ENCODE data around the gene CBLB.

CBLB gene

GRCh38 chr3:105806359-105806758 lies 62.5 kb downstream of the CBLB start:
- TF ChIP-seq FOXP2 (optimal IDR thresholded peaks at IDR 0.05; ENCODE audit: borderline replicate concordance, extremely low read depth, extremely low read length, insufficient read depth): no peak
- no peak for TF ChIP-seq SIN3A (IDR thresholded peaks at IDR 0.05; ENCODE audit: borderline replicate concordance, insufficient read depth, low read length)
- no peak for TF ChIP-seq TAF1 (IDR thresholded peaks at IDR 0.05; ENCODE audit: borderline replicate concordance, insufficient read depth, low read length)
- no peak for TF ChIP-seq POLR2AphosphoS5 (IDR thresholded peaks at IDR 0.05; ENCODE audit: low read depth, low read length)
- TF ChIP-seq REST (IDR thresholded peaks at IDR 0.05; ENCODE audit: insufficient read depth in 1 of 2, low read depth in 2 of 2, low read length in 2 of 2): no peak

GRCh38 chr3:105805404-105805803 lies 63.4 kb downstream of the CBLB start:
- TF ChIP-seq FOXP2 (optimal IDR thresholded peaks at IDR 0.05; ENCODE audit: borderline replicate concordance, extremely low read depth, extremely low read length, insufficient read depth) (no peak), REST (IDR thresholded peaks at IDR 0.05; ENCODE audit: insufficient read depth in 1 of 2, low read depth in 2 of 2, low read length in 2 of 2) (no peak), TAF1 (IDR thresholded peaks at IDR 0.05; ENCODE audit: borderline replicate concordance, insufficient read depth, low read length) (no peak), POLR2AphosphoS5 (IDR thresholded peaks at IDR 0.05; ENCODE audit: low read depth, low read length) (no peak), SIN3A (IDR thresholded peaks at IDR 0.05; ENCODE audit: borderline replicate concordance, insufficient read depth, low read length) (no peak)

- no peak for TF ChIP-seq TAF1 (IDR thresholded peaks at IDR 0.05; ENCODE audit: borderline replicate concordance, insufficient read depth, low read length)
- no peak for TF ChIP-seq FOXP2 (optimal IDR thresholded peaks at IDR 0.05; ENCODE audit: borderline replicate concordance, extremely low read depth, extremely low read length, insufficient read depth)
- no peak for TF ChIP-seq REST (IDR thresholded peaks at IDR 0.05; ENCODE audit: insufficient read depth in 1 of 2, low read depth in 2 of 2, low read length in 2 of 2)
- no peak for TF ChIP-seq POLR2AphosphoS5 (IDR thresholded peaks at IDR 0.05; ENCODE audit: low read depth, low read length)
- TF ChIP-seq SIN3A (IDR thresholded peaks at IDR 0.05; ENCODE audit: borderline replicate concordance, insufficient read depth, low read length): no peak
Measured at GRCh38 chr3:105802118-105802706, 66.6 kb downstream of the CBLB start.

DNA sequence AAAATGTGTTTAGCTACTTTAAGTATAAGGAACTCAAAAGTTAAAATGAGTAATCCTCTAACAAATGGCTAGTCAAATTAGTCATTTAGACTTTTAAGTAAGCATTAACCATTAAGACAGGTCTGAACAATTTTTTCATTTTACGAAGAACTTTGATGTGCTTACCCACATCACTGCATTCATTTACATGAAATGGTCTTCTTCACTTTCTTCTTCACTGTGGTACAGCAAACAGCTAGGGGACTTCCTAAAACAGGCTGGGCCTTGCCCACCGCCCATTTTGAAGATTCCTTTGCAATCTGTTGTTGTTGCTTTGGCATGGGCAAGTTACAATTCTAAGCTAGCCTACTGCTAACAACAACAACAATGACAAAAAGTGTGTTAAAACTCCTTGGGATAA lies 67.4 kb downstream of the CBLB start:
- TF ChIP-seq FOXP2 (optimal IDR thresholded peaks at IDR 0.05; ENCODE audit: borderline replicate concordance, extremely low read depth, extremely low read length, insufficient read depth): no peak
- no peak for TF ChIP-seq TAF1 (IDR thresholded peaks at IDR 0.05; ENCODE audit: borderline replicate concordance, insufficient read depth, low read length)
- TF ChIP-seq REST (IDR thresholded peaks at IDR 0.05; ENCODE audit: insufficient read depth in 1 of 2, low read depth in 2 of 2, low read length in 2 of 2): no peak
- TF ChIP-seq POLR2AphosphoS5 (IDR thresholded peaks at IDR 0.05; ENCODE audit: low read depth, low read length): no peak
- TF ChIP-seq SIN3A (IDR thresholded peaks at IDR 0.05; ENCODE audit: borderline replicate concordance, insufficient read depth, low read length): no peak
